Iris pigment epithelial cell (primary cell): ENCODE data around the gene LPIN1.
A peak's percentile ranks its signal among the peaks of the same experiment; 100 is the strongest.

Source experiments
- DNase-seq: peaks from one replicate; pipeline ENCODE4 v3.0.0-alpha.2; 2011; ENCODE audit warnings: low read depth

LPIN1 gene

GRCh38 chr2:11865805-11866204 lies 119.4 kb downstream of the LPIN1 start:
- no peak for DNase-seq

DNA sequence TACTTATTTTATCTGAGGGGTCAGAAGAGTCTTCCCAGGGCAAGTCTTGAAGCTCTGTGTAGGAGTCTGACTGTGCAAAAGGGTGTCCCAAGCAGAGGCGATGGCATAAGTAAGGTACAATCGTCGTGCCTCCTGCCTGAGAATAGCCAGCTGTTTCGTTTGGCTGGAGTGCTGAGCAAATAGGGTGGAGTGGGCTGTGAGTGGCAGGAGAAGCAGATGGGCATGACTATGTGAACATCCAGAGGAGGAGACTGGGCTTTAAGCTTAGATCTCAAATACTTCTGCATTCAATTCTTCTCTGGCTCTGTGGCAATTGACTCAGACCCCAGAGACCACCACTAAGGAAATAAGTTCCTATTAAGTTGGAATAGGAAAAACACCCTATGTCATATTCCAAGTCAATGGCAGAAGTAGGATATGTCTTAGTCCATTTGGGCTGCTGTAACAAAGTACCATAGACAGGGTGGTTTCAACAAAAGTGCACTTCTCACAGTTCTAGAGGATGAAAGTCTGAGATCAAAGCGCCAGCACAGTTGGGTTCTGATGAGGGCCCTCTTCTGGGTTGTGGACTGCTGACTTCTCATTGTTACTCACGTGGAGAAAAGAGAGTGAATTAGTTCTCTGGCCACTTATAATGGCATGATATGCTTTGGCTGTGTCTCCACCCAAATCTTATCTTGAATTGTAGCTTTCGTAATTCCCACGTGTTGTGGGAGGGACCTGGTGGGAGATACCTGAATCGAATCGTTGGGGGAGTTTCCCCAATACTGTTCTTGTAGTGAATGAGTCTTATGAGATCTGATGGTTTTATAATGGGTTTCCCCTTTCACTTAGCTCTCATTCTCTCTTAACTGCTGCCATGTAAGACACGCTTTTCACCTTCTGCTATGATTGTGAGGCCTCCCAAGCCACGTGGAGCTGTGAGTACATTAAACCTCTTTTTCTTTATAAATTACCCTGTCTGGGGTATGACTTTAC lies 120.2 kb downstream of the LPIN1 start:
- no peak for DNase-seq

DNA sequence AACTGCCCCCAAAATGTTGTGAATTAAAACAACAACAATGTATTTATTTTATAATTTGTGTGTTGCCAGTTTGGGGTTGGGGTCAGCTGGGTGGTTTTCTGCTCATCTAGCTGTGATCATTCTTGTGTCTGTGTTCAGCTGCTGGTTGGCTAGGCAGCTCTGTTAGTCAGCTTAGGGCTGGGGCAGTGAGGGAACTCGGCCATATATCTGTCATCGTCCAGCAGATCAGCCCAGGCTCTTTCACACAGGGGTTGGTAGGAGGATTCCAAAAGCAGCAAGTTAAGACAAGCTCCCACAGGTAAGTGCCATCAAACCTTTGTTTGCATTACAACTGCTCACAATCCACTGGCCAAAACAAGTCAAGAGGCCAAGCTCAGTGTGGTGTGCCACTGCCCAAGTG lies 121.5 kb downstream of the LPIN1 start:
- no peak for DNase-seq

- DNase-seq = no peak
These were observed 123.1 kb downstream of the LPIN1 start for GRCh38 chr2:11869391-11869991.

DNA sequence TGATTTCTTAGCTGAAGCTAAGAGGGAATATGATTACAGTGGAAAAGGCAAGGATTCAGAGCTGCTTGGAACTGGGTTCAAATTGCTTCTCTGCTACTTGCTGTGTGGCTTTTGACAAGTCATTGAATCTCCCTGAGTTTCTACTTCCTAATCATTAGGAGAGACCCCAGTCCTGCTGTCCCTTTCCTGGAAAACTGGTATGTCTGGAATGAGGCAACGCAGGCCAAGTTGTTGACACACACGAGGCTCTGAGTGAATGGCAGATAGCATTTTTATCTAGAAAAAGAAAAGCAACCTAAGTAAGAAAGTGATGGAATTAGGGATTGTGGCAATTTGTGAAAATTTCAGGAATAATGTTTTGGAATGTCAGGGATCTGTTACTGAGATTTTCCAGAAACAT lies 123.6 kb downstream of the LPIN1 start:
- no peak for DNase-seq

- no peak for DNase-seq
These were observed 124.2 kb downstream of the LPIN1 start for GRCh38 chr2:11870584-11870983.

DNA sequence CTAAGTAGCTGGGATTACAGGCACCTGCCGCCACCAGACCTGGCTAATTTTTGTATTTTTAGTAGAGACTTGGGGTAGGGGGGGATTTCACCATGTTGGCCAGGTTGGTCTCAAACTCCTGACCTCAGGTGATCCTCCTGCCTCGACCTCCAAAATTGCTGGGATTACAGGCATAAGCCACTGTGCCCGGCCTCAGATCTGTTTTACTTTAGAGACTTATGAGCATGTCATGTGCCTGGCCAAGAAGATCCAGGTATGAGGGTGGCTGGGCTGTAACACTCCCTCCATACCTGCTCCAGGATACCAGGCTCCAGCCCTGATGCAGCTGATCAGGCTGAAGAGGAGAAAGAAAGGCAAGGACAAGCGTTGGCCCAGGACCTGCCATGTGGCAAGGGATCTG lies 125.0 kb downstream of the LPIN1 start:
- DNase-seq = no peak

GRCh38 chr2:11872247-11872947 lies 126.0 kb downstream of the LPIN1 start:
- peak; percentile 67 for DNase-seq

GRCh38 chr2:11872948-11873269 lies 126.5 kb downstream of the LPIN1 start:
- DNase-seq = no peak

- peak; percentile 79 for DNase-seq
These were observed 127.1 kb downstream of the LPIN1 start for GRCh38 chr2:11873356-11874154.

DNA sequence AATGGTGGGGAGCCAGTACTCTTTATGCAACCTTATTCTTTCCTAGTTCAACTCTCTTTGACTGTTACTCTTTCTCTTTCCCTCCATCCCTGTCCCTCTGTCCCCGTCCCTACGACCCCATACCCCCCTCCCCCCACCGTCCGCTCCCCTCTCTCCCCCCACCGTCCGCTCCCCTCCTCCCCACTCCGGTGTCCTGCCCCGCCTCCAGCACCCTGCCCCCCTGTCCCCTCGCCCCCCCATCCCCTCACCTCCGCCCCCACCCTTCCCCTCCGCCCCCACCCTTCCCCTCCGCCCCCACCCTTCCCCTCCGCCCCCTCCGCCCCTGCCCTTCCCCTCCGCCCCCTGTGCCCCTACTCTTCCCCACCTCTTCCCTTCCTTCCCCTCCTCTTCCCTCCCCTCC lies 128.4 kb downstream of the LPIN1 start:
- no peak for DNase-seq

GRCh38 chr2:11875481-11875880 lies 129.0 kb downstream of the LPIN1 start:
- no peak for DNase-seq

GRCh38 chr2:11876436-11876835 lies 130.0 kb downstream of the LPIN1 start:
- no peak for DNase-seq

DNA sequence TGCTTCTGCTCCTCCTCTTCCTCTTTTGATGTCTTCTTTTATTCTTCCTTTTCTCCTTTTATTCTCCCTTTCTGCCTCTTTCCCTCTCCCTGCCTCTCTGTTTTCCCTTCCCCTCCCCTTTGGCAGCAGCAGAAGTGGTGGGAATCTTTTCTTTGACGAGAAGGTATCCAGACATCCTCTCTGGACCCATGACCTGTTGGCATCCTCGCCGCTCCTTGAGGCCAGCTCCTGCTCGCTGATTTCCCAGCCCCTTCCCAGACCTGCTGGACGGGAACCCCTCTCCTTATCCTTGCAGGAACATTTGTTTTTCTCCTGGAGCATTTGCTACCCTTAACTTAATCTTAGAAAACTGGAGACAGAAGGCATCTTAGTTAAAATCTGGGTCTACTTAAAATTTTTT lies 130.5 kb downstream of the LPIN1 start:
- DNase-seq = no peak
